Astrocyte (in vitro differentiated cells and primary cell): ENCODE measurements around the gene DCAF6. TPM values are rescaled to one million over a fixed set of nuclear protein-coding genes. Genes with fewer than 3 reads are reported as not detected.

Source experiments
- DNase-seq: peaks from one replicate; pipeline ENCODE4 v3.0.0-alpha.2; 2010; ENCODE audit warnings: low read depth
- FAIRE-seq: peaks from 2 replicates; lab custom pipeline; 2011; peaks lifted over from hg19 to GRCh38; lab: Jason Lieb, UNC
- H2AFZ ChIP-seq: 2 replicates; pipeline ENCODE4 v1.6.0; 2012; ENCODE audit warnings: low read depth, low read length, inconsistent platforms
- H3K27ac ChIP-seq: 2 replicates; pipeline ENCODE4 v1.5.1; 2011; ENCODE audit warnings: low read depth, low read length, inconsistent platforms
- H3K27me3 ChIP-seq: 2 replicates; pipeline ENCODE4 v1.6.0; 2011; ENCODE audit warnings: low read length, inconsistent platforms; ENCODE audit not compliant: insufficient read depth
- H3K36me3 ChIP-seq: 2 replicates; pipeline ENCODE4 v1.5.1; 2011; ENCODE audit warnings: low read length, inconsistent platforms; ENCODE audit not compliant: insufficient read depth
- H3K4me1 ChIP-seq: 2 replicates; pipeline ENCODE4 v1.5.1; 2011; ENCODE audit warnings: low read length, inconsistent platforms; ENCODE audit not compliant: insufficient read depth
- H3K4me2 ChIP-seq: 2 replicates; pipeline ENCODE4 v1.6.0; 2012; ENCODE audit warnings: low read length, inconsistent platforms
- H3K4me3 ChIP-seq: 2 replicates; pipeline ENCODE4 v1.5.1; 2011; ENCODE audit warnings: low read depth, mild to moderate bottlenecking, low read length, inconsistent platforms; ENCODE audit not compliant: insufficient read depth
- H3K79me2 ChIP-seq: 2 replicates; pipeline ENCODE4 v1.6.0; 2012; ENCODE audit warnings: mild to moderate bottlenecking, low read length, inconsistent platforms; ENCODE audit not compliant: insufficient read depth
- H3K9ac ChIP-seq: 2 replicates; pipeline ENCODE4 v1.6.0; 2012; ENCODE audit warnings: mild to moderate bottlenecking, low read length, inconsistent platforms
- H3K9me3 ChIP-seq: 2 replicates; pipeline ENCODE4 v1.5.1; 2012; ENCODE audit warnings: low read depth, mild to moderate bottlenecking, low read length, inconsistent platforms; ENCODE audit not compliant: insufficient read depth
- H4K20me1 ChIP-seq: 2 replicates; pipeline ENCODE4 v1.6.0; 2012; ENCODE audit warnings: low read length, inconsistent platforms; ENCODE audit not compliant: insufficient read depth
- H3K27ac Mint-ChIP-seq: one replicate; pipeline ENCODE4 v1.8.0; 2021; ENCODE audit warnings: mild to moderate bottlenecking, mixed read lengths; ENCODE audit not compliant: unreplicated experiment
- H3K27me3 Mint-ChIP-seq: one replicate; pipeline ENCODE4 v1.8.0; 2021; ENCODE audit warnings: low read depth, mixed read lengths; ENCODE audit not compliant: unreplicated experiment
- H3K36me3 Mint-ChIP-seq: one replicate; pipeline ENCODE4 v1.8.0; 2021; ENCODE audit warnings: low read depth, mixed read lengths; ENCODE audit not compliant: unreplicated experiment
- H3K4me1 Mint-ChIP-seq: one replicate; pipeline ENCODE4 v1.8.0; 2021; ENCODE audit warnings: low read depth, mixed read lengths; ENCODE audit not compliant: unreplicated experiment
- H3K4me3 Mint-ChIP-seq: one replicate; pipeline ENCODE4 v1.8.0; 2021; ENCODE audit warnings: mild to moderate bottlenecking, moderate library complexity, mixed read lengths; ENCODE audit not compliant: unreplicated experiment
- H3K9me3 Mint-ChIP-seq: one replicate; pipeline ENCODE4 v1.8.0; 2021; ENCODE audit warnings: mild to moderate bottlenecking, mixed read lengths; ENCODE audit not compliant: unreplicated experiment
- CTCF ChIP-seq: IDR thresholded peaks from 2 replicates; pipeline ENCODE4 v1.5.1; 2011; ENCODE audit warnings: low read depth, mild to moderate bottlenecking, inconsistent platforms, low read length, moderate library complexity; ENCODE audit not compliant: insufficient read depth
- EZH2 ChIP-seq: IDR thresholded peaks from 2 replicates; pipeline ENCODE4 v1.6.1; 2012; ENCODE audit warnings: mild to moderate bottlenecking, low read length, inconsistent platforms; ENCODE audit not compliant: insufficient read depth
- total RNA-seq: library from RNA; stranded (reverse); gene quantifications from 2 replicates; pipeline ENCODE4 v1.2.1, GENCODE V29; 2021

The DCAF6 gene
- total RNA-seq, 1 donor from 2014 or later = 57.4 TPM

GRCh38 chr1:167981933-167982332 lies 45.5 kb downstream of the DCAF6 start:
- peaks cover 47% of the 10 kb centered on the region for H4K20me1 ChIP-seq
- no peak overlapping the region for H2AFZ ChIP-seq
- H3K4me1 Mint-ChIP-seq = peaks cover 9% of the 10 kb centered on the region
- TF ChIP-seq CTCF = no peak
- no peak for TF ChIP-seq EZH2
- H3K9me3 Mint-ChIP-seq = no peaks in the 10 kb centered on the region
- H3K4me1 ChIP-seq = peaks cover under 1% of the 10 kb centered on the region
- no peak overlapping the region for H3K27ac Mint-ChIP-seq
- no peak overlapping the region for H3K27ac ChIP-seq
- FAIRE-seq (no peak), DNase-seq (peak; percentile 87)
- no peak overlapping the region for H3K9ac ChIP-seq
- H3K36me3 ChIP-seq = no peaks in the 10 kb centered on the region
- H3K79me2 ChIP-seq = peaks cover 37% of the 10 kb centered on the region
- no peaks in the 10 kb centered on the region for H3K9me3 ChIP-seq
- H3K27me3 Mint-ChIP-seq = no peaks in the 10 kb centered on the region
- no peak overlapping the region for H3K4me3 Mint-ChIP-seq
- no peak overlapping the region for H3K4me2 ChIP-seq
- peaks cover 20% of the 10 kb centered on the region for H3K36me3 Mint-ChIP-seq
- no peaks in the 10 kb centered on the region for H3K27me3 ChIP-seq
- no peak overlapping the region for H3K4me3 ChIP-seq

- H3K4me2 ChIP-seq = no peak overlapping the region
Observed at GRCh38 chr1:167983797-167984420, 47.4 kb downstream of the DCAF6 start.

More at GRCh38 chr1:167983797-167984420, 47.4 kb downstream of the DCAF6 start:
- Histone ChIP-seq H3K27me3 (no peaks in the 10 kb centered on the region), H2AFZ (no peak overlapping the region), H3K79me2 (peaks cover 37% of the 10 kb centered on the region), H3K27ac (no peak overlapping the region), H3K4me3 (no peak overlapping the region), H3K4me1 (peaks cover 3% of the 10 kb centered on the region), H3K9ac (no peak overlapping the region), H4K20me1 (peaks cover 38% of the 10 kb centered on the region), H3K36me3 (no peaks in the 10 kb centered on the region), H3K9me3 (no peaks in the 10 kb centered on the region)
- FAIRE-seq (no peak), DNase-seq (no peak)
- Mint-ChIP-seq H3K36me3 (peaks cover 12% of the 10 kb centered on the region), H3K27me3 (no peaks in the 10 kb centered on the region), H3K27ac (no peak overlapping the region), H3K4me1 (peaks cover 9% of the 10 kb centered on the region), H3K4me3 (no peak overlapping the region), H3K9me3 (no peaks in the 10 kb centered on the region)
- TF ChIP-seq EZH2 (no peak), CTCF (no peak)
